Stomach (tissue), 4 donors: Measurements from ENCODE around the gene NOM1.

Source experiments
- POLR2A ChIP-seq, 4 donors: fragments of 450-650 bp; IDR thresholded peaks; one replicate each; pipeline ENCODE4 v1.6.1; 2016; ENCODE audit warnings: antibody characterized with exemption in 4 of 4, control low read depth in 2 of 4, mild to moderate bottlenecking in 1 of 4, moderate library complexity in 1 of 4
- POLR2AphosphoS5 ChIP-seq, 3 donors: sonication (generic); formaldehyde crosslinking; IDR thresholded peaks; one replicate each; pipeline ENCODE4 v1.6.1; 2016; ENCODE audit warnings: antibody characterized with exemption in 3 of 3
- TF ChIP-seq, protein P1 (sequence below), 7 experiments: fragments of 450-650 bp in 4 of 7; fragments of 200-600 bp in 3 of 7; sonication (generic) in 3 of 7; IDR thresholded peaks; one replicate each; pipeline ENCODE4 v1.5.1; 2016 to 2019; ENCODE audit warnings: antibody characterized with exemption in 7 of 7, control low read depth in 2 of 7, mild to moderate bottlenecking in 1 of 7

GRCh38 chr7:156940421-156941122 lies 8.9 kb upstream of the NOM1 start:
- TF ChIP-seq, protein P1, sequence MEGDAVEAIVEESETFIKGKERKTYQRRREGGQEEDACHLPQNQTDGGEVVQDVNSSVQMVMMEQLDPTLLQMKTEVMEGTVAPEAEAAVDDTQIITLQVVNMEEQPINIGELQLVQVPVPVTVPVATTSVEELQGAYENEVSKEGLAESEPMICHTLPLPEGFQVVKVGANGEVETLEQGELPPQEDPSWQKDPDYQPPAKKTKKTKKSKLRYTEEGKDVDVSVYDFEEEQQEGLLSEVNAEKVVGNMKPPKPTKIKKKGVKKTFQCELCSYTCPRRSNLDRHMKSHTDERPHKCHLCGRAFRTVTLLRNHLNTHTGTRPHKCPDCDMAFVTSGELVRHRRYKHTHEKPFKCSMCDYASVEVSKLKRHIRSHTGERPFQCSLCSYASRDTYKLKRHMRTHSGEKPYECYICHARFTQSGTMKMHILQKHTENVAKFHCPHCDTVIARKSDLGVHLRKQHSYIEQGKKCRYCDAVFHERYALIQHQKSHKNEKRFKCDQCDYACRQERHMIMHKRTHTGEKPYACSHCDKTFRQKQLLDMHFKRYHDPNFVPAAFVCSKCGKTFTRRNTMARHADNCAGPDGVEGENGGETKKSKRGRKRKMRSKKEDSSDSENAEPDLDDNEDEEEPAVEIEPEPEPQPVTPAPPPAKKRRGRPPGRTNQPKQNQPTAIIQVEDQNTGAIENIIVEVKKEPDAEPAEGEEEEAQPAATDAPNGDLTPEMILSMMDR (IDR thresholded peaks at IDR 0.05), result no peak
- no peak for TF ChIP-seq POLR2AphosphoS5 (IDR thresholded peaks at IDR 0.05)
- TF ChIP-seq POLR2A (IDR thresholded peaks at IDR 0.05), result no peak
